DMS153 treated with DMSO at 0.1 percent for 48 hours (cell line): ENCODE data around the gene C17orf114.

Experiments
- DNase-seq: peaks from one replicate; lab custom pipeline; 2025; ENCODE audit not compliant: unreplicated experiment; lab: John Stamatoyannopoulos, UW

The C17orf114 gene

DNA sequence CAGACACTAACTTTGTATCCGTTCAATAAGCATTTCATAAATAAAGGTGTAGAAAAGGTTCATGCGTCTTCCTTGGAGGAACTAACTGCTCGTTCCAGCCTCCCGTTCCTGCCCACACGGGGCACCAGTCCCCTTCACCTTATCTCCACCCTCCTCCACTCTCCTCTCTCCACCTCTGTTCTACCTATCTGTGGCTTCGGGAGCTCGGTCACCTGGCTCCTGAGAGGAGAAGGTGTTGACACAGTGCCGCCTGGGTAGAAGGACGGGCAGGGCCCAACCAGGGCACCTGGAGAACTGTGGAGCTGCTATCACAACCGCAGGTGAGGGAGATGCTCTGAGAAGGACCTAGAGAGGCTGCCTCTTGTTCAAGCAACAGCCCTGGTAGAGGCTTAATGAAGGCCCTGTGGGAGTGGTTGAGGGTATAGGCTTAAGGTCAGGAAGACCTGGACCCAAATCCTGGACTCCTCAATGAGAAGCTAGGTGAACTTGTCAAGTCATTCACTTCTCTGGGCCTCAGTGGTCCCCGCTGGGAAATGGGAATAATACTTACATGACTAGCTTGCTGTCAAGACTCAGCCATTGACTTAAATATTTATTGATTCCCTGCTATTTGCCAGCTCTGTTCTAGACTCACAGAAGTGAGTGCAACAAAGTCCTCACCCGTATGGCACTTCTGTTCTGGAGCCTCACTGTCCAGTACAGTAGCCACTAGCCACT is 21.4 kb upstream of the C17orf114 start:
- DNase-seq: no peak

DNA sequence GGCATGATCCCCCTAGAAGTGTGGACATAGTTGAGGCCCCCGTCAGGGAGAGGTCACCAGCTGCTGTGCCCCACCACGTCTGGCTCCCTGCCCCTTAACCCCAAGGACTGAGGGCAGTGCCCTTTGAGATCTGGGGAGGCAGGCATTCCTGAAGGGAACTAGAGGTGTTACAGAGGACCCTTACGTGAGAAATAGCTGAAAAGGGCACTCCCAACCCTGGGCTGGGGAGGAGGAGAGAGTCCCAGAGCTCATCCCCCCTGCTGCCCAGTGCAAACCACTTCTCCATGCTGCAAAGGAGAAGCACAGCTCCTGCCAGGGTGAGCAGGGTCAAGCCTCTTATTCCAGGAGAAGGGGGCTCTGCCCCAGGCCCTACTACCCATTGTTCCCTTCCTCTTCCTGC is 20.7 kb upstream of the C17orf114 start:
- no peak for DNase-seq

DNA sequence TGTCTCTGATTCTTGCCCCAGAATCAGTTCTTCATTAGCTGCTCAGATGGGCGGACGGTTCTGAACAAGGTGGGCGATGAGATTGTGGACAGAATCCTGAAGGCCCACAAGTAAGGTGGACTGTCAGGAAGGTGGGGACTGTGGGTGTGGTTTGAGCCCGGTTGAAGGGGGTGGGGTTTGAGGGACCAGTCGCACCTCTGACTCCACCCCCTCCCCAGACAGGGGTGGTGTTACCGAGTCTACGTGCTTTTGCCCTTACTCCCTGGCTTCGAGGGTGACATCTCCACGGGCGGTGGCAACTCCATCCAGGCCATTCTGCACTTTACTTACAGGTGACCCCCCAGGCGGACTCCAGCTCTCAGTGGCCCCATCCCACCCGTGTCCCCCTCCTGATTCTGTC is 16.1 kb upstream of the C17orf114 start:
- DNase-seq: no peak

DNA sequence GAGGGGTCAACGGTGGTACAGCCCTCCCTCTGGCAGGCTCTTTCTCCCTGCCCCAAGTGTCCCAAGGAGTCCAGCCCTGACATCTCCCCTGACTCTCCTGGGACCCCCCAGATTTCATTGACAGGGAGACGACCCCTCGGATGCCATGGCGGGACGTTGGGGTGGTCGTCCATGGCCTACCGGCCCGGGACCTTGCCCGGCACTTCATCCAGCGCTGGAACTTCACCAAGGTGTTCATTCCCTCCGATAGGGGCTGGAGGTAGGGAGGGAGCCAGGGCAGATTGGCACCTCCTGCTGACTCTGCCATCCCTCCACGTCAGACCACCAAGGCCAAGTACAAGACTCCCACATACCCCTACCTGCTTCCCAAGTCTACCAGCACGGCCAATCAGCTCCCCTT is 14.7 kb upstream of the C17orf114 start:
- no peak for DNase-seq

DNA sequence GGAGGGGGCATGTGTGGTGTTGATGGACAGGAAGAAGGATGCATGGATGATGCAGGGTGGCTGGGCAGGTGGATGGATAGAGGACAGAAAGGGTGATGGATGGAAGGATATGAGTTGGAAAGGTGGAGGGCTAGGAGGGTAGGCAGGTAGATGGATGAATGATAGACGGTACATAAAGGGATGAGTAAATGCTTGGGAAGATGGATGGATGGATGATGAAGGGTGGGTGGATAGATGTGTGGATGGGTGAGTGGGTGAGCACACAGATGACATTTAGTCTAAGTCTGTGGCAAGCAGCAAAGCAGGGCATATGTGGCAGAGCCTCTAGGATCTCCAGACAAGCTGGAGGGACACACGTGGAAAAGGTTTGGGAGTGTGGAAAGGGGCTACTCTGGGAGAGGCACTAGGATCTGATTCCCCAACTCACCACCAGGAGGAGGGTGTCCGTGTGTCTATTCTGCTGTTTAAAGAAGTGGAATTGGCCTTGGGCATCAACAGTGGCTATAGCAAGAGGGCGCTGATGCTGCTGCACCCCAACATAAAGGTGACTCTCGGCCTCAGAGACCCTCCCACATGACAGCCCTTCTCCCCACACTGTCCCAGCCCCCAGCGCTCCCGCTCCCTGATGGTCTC is 13.0 kb upstream of the C17orf114 start:
- DNase-seq: no peak

DNA sequence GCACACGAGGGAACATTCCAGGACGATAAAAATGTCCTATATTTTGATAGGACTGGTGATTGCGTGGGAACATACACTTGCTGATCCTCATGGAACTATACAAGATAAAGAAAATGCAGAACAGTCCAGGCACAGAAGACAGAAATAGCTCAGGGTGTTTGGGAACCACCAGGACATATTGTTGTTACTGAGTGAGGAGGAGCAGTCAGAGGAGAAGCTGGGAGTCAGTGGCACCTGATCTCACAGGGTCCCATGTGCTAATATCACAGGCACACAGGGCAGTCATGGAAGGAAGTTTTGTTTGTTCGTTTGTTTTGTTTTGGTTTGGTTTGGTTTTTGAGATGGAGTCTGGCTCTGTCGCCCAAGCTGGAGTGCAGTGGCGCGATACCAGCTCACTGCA is 10.6 kb upstream of the C17orf114 start:
- DNase-seq: no peak

DNA sequence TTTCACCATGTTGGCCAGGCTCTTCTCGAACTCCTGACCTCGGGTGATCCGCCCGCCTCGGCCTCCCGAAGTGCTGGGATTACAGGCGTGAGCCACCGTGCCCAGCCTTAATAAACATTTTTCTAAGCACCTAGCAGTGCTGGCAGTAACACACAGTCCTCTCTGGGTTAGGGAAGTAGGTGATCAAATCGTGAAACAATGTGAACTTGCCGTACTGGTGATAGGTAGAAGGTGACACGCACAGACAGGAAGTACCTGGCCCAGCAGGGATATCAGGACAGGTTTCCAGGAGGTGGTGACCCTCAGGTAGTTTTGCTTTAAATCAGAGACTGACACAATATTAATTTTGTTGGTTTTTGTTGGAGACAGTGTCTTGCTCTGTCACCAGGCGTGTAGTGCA is 9.3 kb upstream of the C17orf114 start:
- DNase-seq: no peak

DNA sequence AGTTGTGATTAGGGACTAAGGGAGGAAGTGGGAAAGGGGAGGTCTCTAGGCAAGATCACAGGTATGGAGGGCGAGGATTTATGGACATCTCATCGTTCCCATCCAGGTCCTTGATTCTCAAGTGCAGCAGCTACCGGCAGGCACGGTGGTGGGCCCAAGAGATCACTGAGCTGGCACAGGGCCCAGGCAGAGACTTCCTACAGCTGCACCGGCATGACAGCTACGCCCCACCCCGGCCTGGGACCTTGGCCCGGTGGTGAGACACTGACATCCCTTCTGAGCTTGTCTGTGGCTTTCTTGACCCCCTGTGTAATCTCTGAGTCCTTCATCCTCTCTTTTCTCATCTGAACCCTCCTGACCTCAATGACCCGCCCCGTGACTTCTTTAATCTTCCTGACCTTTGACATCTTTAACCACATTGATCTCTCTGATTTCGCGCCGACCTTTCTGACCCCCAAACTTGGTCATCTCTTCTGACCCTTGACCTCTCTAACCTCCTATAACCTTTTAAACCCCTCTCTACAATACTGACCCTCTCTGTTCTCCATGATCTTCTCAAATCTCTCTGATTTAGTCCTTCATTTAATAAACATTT is 8.7 kb upstream of the C17orf114 start:
- DNase-seq: no peak

DNA sequence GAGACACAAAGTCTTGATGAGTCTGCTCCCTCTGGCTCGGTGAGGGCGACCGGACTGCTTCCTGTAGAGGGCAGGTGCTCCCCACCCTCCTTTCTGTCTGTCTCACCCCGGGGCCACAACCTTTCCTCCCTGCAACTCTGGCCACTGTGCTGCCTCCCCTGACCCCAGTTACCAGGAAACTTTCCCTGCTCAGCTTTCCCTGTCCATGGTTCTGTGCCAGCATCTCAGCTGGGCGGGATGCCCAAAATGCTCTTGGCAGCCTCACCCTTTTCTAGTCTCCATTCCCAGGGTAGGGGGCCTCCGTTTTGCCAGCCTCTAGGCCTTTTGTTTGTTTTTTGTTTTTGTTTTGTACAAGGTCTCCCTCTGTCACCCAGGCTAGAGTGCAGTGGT is 6.2 kb upstream of the C17orf114 start:
- DNase-seq: no peak

DNA sequence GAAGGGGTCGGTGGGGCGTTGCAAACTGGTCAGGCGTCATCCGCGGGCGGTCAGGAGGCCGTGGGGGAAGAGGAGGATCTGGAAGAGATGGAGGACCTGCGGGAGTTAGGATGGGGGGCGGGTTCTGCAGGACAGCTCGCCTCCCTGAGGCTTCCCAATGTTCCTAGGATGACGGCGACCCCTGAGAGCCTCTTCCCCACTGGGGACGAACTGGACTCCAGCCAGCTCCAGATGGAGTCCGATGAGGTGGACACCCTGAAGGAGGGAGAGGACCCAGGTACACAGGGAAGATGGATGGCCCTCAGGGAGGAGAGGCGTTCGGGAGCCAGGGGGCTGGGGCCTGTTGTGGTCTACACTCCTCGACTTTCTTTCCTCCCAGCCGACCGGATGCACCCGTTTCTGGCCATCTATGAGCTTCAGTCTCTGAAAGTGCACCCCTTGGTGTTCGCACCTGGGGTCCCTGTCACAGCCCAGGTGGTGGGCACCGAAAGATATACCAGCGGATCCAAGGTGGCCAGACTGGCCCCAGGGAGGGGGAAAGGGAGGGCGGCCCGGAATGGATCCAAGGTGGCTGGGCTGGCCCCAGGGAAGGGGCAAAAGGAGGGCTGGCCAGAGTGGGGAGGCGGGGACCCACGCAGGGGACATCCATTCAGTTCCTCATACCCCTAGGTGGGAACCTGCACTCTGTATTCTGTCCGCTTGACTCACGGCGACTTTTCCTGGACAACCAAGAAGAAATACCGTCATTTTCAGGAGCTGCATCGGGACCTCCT is 5.7 kb upstream of the C17orf114 start:
- DNase-seq: no peak

DNA sequence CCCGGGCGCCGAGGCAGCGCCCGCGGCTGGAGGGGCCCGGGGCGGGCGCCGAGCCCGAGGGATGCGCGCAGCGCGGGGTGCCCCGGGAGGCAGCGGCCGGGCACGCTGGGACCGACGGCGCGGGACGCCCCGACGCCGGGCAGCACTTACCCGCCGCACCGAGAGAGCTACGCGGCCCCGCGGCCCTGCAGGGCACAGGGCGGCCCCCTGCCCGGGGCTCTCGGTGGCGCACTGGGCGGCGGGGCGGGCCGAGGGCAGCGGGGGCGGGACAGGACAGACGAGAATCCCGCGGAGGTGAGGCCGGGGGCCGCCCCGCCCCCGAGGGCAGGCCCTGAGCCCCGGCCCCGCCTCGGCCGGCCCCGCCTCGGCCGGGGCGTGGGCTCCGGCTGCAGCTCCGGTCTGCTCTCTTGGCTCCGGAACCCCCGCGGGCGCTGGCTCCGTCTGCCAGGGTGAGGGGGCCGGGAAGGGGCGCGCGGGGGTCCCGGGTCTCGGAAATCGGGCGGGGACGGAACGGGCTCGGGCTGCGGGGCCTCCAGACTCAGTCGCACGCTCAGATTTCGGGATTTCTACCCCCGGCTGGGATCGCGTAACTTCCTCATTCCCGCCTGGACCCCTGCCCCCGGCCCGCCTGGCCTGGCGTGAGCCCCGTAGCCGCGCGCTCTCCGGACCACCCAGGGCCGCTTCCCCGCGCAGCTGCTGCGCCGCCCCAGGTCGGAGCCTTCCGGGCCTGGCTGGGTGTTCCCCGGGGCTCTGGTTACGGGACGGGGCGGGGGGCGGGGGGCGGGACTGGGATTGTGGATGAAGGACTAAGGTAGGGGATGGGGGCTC is 4.9 kb upstream of the C17orf114 start, which contains the start of gene PLD2:
Gene PLD2 (plus strand): TSS at position 376 of the 828 bp plus-strand sequence. CDS start 621 bp downstream, outside the sequence.
- DNase-seq: peak; percentile 14

DNA sequence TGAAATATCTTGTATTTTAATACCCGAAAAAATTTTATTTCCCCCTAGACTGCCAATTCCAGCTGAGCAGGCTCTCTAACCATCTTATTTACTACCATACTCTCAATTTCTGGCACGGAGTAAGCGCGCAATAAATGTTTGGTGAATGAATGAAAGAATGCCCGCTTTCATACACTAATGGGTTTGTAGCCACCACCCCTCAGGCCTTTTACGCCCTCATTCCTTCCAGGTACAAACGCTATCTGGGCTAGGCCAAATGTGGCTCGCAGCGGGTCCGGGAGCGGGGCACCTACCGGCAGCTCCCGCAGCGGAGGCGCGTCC is 4.3 kb upstream of the C17orf114 start:
- DNase-seq: no peak

DNA sequence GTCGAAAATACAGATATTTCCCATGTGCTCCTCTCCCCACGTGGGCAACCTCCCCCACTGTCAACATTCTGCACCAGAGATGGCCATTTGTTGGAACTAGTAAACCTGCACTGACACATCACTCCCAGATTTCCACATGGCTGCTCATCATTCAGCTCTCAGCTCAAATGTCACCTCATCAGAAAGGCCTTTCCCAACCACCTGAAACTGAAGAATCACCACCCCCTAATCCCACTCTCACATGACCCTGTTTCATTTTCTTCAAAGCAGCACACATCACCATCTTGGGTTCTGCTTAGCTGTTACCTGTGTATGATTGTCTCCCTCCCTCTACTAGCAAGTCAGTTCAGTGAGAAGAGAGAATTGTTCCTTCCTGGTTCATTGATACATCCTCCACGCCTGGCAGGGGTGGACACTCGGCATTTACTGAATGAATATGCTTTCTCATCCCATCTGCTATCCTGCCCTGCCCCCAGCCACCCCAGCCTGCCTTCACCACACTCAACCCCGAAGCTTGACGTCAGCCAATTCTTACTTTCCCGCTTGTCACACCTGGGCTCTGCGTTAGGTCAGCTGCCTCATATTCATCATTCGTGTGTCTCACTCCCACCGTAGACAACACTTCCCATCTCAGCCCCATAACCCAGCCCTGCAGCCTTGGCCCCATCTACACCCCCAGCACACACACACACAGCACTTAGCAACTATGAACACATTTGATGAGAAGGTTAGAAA is 1.5 kb downstream of the C17orf114 start:
- no peak for DNase-seq

DNA sequence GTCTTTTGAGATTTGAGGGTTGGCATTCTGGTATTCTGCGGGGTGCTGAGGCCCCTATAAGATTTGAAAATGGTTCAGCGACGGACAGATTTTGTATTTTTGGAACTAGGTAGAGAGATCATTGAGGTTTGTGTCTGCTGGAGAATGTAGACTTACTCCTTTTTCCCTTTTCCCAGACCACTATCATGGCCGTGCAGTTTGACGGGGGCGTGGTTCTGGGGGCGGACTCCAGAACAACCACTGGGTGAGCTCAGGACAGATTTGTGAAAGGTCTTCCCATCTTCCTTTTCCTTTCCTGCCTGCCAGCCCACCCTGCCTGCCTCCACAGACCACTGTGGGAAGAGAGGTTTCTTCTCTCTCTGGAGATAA is 5.6 kb downstream of the C17orf114 start:
- no peak for DNase-seq

DNA sequence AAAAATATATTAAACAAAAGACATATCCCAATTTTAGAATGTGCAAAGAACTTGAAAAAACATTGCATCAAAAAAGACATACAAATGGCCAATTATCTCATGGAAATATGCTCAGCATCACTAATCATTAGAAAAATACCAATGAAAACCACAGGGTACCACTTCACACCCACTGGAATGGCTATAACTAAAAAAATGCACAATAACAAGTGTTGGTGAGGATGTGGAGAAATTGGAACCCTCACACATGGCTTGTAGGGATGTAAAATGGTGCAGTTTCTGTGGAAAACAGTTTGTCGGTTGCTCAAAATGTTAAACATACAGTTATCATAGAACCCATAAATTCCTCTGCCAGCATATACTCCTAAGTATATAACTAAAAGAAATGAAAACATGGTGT is 7.0 kb downstream of the C17orf114 start:
- DNase-seq: no peak

DNA sequence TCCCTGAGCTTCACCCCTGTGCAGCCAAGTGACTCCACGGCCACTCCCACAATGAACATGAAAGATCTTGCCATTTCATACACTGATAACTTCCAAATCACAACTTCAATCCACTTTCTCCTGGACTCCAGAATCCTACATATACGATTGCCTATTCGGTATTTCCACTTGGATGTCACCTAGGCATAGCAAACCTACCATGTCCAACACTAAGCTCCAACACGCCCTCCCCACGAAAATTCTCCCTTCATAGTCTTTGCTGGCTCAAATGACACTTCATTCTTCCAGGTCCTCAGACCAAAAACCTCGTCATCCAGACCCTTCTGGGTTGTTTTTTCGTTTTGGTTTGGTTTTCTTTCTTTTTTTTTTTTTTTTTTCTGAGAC is 11.4 kb downstream of the C17orf114 start:
- no peak for DNase-seq

DNA sequence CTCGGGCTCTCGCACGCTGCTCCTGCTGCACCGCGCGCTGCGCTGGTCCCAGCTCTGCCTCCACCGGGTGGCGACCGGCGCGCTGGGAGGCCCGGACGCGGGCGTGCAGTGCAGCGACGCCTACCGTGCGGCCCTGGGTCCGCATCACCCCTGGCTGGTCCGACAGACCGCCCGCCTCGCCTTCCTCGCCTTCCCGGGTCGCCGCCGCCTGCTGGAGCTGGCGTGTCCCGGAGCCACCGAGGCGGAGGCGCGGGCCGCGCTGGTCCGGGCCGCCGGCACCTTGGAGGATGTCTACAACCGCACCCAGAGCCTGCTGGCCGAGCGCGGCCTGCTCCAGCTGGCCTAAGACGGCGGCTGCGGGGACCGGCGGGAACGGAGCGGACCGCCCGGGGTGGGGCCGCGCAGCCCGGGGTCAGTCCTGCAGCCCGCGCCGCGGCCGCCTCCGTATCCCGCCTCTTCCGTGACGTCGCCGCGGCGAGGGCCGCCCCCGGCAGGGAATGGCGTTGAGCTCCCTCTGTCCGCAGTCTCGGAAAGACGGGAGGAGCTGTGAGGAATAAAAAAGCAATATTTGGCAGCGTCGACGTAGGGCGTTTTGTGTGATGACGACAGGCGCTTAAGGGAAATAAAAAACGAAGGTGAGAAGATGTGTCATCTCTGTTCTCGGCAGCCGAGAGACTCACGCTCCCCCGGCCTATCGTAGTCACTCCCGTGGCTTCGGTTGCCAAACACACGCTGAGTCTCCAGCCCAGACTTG is 12.0 kb downstream of the C17orf114 start:
- peak; percentile 14 for DNase-seq

DNA sequence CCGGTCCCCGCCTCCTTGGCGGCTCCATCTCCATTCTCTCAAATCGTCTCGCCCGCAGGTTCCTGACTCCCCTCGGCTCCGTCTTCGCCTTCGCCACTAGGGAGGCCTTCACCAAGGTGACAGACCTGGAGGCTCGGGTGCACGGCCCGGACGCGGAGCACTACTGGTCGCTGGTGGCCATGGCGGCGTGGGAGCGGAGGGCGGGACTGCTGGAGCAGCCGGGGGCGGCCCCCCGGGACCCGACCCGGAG is 12.5 kb downstream of the C17orf114 start:
- no peak for DNase-seq

DNA sequence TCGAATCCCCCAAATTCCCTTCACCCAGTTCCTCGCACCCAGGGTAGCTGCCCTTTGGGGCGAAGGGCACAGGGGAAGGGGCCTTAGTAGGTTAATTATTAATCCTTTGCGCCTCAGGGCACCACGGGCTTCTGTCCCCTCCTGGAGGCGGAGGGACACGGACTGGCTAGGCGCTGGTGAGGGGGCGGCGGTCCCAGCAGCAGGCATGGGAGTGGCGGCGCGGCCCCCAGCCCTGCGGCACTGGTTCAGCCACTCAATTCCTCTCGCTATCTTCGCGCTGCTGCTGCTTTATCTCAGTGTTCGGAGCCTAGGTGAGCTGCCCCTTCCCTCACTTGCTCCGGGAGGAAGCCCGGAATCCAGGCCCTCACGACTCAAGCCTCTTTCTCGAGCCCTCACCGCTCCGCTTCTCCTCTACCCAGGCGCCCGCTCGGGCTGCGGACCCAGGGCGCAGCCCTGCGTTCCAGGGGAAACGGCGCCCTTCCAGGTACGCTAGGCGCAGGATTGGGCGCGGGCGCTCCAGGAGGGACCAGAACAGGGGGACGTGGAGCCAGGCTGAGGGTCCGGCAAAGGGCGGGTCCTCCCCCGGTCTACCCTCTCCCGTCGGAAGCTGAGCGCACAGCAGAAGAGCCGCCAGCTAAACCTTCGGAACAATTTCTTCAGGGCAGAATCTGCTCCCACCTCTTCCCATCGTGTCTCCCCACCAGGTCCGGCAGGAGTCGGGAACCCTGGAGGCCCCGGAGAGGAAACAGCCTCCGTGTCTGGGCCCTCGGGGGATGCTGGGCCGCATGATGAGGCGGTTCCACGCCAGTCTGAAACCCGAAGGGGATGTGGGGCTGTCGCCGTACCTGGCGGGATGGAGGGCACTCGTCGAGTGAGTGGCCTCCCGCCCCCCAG is 13.1 kb downstream of the C17orf114 start, which contains the start of gene GLTPD2:
Gene GLTPD2 (plus strand): TSS at position 158 of the 894 bp plus-strand sequence. CDS start 48 bp downstream, at position 206.
- no peak for DNase-seq
